KG1 (cell line): ENCODE data around the gene ACSL1.
"Not testable (repeated sequence)": the region's sequence is repeated elsewhere in the genome, so short reads cannot be mapped to it uniquely, and the experiment has no call there.

Experiments used
- DNase-seq: peaks from one replicate; lab custom pipeline; 2025; lab: John Stamatoyannopoulos, UW

Gene ACSL1

GRCh38 chr4:184790826-184791225, 34.9 kb downstream of the ACSL1 start:
- DNase-seq: no peak

DNA sequence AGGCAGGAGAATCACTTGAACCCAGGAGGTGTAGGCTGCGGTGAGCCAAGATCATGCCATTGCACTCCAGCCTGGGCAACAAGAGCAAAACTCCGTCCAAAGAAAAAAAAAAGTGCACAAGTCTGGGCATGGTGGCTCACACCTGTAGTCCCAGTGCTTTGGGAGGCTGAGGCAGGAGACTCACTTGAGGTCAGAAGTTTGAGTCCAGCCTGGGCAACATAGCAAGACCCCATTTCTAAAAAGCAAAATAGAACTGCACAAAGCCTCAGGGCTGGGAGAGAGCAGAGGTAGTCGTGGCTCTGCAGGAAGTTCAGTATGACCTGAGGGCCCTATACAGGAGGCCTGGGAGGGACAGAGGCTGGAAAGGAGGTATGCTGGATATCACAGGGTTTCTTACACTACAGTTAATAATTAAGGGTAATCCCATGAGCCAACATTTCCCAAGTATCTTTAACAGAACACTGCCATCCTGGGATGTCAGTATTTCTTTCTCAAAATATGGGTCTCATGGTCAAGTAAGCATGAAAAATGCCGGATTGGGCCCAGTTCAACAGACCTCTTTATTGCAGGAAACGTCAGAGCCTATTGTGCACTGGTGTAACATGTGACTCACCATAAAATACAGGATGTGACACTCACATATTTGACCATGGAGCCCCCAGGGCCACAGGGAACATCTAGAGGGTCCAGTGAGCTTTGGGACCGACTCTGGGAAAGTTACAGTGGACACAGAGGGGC, 37.8 kb downstream of the ACSL1 start:
- no peak for DNase-seq

DNA sequence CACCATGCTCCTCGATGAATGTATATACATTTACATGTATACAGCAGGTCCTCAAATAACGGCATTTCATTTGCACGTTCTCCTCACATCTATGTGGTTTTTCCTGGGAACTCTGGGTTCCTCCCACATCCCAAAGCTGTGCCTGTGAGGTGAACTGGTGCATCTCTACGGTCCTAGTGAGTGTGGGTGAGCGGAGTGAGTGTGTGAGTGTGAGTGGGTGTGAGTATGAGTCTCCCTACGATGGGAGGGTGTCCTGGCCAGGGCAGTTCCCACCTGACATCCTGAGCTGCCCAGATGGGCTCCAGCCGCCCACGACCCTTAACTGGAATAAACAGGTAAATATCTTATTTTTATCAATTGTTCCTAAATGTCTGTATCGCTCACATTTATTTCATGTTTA, 40.0 kb downstream of the ACSL1 start:
- no peak for DNase-seq

GRCh38 chr4:184784628-184785257, 41.0 kb downstream of the ACSL1 start:
- DNase-seq: no peak

DNA sequence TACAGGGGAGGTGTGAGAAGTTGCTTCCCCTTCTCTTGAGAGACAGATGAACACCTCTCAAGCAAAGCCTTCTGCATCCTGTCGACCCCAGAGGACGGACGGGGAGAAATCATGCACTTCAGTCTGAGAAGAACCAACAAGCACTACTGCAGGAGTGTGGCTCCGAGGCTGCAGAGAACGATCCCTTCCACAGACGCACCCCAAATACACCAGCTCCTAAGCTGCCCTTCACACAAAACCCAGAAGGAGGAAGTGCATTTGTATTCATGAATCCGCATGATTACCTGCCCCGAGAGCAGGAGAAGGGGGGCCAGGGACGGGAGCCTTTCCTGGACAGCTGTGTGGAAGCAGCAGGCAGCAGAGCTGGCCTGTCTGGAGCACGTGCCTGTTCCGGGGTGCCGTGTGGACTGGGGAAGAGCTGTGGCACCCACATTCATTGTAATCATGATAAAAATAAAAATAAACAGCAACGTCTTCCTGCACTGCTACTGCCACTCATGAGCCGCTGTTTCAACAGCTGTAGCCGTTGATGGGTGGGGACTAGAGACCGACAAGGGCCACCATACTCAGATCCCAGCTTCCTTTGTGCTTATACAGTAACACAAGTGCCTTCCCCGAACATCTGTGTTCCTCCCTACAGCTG, 42.9 kb downstream of the ACSL1 start:
- no peak for DNase-seq

DNA sequence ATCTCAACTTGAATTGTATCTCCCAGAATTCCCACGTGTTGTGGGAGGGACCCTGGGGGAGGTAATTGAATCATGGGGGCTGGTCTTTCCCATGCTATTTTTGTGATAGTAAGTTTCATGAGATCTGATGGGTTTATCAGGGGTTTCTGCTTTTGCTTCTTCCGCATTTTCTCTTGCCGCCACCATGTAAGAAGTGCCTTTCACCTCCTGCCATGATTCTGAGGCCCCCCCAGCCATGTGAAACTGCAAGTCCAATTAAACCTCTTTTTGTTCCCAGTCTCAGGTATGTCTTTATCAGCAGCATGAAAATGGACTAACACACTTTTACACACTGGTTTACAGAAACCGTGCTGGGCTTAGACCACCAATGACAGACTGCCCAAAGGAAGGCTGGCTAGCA, 46.6 kb downstream of the ACSL1 start:
- DNase-seq: not testable (repeated sequence)

GRCh38 chr4:184778325-184778724, 47.4 kb downstream of the ACSL1 start:
- DNase-seq: no peak

DNA sequence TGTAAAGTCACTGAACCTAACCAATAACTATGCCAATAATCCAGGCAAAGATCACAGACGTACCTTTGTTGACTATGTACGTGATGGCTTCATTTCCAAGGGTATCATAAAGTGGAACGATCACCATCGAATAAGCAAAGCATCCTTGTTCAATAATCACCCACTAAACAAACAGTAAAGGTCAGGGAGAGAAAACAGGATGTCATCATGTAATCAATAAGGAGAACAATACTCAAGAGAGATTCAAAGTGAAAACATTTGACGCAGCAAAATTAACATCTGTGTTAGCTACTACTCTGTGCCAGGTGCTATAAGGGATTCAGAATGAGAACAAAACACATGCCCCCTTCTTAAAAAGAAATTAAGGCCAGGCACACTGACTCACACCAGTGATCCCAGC, 48.9 kb downstream of the ACSL1 start:
- no peak for DNase-seq

- DNase-seq: no peak
These were observed 49.8 kb downstream of the ACSL1 start for GRCh38 chr4:184775854-184776555.

DNA sequence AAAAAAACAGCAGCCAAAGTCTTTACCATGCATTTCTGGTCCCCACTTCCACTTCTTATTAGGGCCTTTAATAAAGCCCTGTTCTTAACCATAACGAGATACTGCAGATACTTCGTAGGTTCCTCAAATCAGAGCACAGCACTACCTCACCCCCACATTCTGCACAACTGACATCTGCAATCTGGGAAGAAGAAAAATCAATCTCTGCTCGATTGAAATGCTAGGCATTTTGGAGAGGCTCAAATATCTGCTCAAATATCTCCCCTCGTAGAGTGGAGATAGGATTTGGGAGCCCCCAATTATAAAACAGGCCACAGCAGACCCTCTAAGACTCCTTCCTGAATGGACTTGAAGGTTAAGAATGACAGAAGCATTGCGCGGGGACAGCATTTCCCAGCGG, 51.6 kb downstream of the ACSL1 start:
- DNase-seq: no peak

DNA sequence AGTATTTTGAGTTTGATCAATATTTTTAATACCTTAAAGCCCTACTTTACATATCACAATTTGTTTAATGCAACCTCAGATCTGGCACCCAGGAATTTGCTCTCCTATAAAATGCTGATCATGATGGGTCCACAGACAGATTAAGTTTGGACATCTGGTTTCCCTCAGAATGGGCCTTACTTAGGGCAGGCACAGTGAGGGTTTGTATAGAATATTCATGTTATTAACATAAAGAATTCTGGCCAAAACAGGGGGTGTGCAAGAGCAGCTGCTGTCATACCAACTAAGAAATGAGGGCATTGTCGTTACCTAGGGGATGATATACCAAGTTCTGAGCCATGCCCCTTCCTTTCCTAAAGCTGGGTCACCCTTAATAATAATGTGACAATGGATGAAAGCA, 54.4 kb downstream of the ACSL1 start:
- no peak for DNase-seq

GRCh38 chr4:184769141-184769765, 56.5 kb downstream of the ACSL1 start:
- no peak for DNase-seq

DNA sequence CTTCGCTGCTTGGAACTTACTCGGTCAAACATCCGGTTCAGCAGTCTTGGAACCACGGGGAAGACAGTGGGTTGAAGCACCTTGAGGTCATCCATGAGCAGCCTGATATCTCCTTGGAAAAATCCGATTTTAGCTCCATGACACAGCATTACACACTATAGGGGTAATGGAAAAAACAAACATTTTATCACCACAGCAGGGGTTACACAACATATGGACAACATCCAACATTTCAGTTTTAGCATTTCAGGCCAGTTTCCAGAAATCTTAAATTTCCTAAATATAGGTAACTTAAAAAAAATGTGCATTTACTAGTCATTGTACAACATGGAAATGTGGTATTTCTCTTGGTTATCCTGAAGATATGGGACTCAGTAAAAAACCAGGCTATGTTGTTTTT, 57.5 kb downstream of the ACSL1 start:
- no peak for DNase-seq

DNA sequence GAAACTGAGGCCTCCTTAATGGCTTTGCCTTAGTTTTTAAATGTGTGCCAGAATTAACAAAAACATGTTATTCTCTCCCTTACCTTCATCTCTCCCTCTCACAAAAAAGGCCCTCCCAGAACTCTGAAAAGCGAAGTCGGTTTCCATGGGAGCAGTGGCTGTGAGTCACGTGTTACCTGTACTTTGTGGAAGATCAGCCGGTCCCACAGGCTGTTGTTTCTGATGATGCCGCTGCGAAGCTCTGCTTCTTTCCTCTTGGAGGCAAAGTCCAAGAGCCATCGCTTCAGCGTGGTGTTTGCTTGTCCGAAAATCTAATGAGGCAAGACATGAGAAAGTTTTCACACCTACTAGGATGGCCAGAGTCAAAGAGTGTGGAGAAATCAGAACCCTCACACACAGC, 59.3 kb downstream of the ACSL1 start:
- DNase-seq: no peak

DNA sequence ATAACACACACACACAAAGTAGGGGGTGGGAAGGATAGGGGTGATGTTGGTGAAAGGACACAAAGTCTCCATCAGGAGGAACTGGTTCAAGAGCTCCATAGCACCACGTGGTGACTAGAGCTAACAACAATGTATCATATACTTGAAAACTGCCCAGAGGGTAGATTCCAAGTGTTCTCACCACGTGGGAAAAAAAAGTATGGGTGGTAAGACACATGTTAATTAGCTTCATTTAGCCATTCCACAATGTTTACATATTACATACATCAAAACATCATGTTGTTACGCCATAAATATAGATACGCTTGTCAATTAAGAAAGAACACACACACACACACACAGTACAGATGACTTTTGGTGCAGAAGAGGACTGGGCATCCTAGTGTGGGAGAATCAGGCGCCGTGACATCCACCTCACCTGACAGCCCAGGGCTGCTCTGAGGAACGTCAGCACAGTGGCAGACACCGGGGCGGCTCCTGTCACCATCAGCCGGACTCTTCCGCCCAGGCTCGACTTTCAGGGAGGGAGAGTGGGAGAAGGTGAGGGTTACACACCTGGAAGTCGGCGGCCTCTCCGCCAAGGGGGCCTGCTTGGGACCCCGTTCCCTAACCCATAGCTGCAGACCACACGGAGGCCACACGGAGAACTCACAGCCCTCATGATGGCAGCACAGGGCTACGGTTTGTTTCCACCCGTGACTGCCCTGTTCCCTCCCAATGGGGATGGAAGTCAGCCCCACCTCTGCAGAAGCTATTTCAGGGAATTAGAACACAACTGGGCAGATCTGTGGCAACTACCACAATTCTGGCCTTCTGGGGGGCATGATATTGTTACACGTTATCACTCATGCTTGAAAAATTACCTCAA, 60.1 kb downstream of the ACSL1 start:
- DNase-seq: no peak

- no peak for DNase-seq
These were observed 61.2 kb downstream of the ACSL1 start for GRCh38 chr4:184764601-184765000.

DNA sequence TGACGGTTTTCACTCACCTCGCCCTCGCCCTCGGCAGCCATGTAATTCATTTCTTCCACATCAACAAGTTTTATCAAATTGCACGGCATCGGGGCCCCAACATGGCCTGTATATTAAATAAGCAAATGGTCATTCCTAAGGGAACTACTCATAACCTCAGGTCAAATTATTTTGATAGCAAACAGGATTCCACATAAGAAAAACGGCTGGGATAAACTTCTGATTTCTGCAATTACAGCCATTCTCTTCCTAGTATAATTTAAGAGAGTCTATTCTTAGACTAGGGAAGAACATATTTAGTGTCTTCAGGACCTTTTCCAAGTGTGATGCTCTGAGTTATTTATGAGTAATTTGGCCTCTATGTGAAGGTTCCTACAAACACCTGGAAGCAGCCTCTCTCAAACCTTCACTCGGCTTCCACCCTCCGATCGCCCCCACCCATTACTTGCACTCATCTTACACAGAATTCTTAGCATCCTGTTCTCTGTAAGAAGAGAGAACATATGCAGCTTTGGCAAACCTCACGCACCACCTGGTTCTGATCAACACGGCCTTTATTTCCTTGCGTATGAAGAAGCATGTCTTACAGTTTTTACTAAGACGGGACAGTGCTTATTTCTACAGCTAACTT, 62.5 kb downstream of the ACSL1 start:
- DNase-seq: no peak

DNA sequence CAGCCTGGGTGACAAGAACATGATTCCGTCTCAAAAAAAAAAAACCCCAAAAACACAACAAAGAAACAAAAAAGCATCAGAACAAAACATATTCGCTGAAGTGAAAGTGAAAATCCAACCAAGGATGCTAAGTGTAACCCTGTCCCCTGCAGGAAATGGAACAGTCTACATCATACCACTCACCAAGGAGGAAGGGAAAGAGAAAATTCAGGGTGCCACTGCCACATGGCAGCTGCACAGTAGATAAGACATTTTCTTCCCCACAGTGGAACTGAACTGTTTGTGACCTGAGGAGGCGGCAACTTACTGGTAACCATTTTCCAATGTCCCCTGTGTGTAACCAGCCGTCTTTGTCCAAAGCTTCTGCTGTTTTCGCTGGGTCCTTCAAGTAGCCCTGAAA, 63.7 kb downstream of the ACSL1 start:
- DNase-seq: no peak

DNA sequence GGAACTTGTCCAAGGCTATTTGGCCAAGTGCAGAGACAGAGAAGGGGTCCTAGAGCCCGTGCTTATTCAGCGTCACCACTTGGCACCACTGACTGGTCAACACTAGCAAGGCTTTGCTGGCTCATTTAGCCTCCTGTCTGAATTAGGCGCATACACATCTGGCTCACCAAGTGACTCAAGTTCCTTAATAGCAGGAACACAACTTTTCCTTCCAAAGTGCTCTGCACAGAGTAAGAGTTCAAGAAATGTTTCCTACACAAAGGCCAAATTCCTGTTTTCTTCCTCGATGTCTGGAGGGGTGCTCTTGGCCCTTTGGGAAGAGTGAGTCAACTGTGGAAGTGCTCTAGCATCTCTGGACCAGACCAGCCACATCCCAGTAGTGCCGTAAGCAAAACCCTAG, 65.1 kb downstream of the ACSL1 start:
- no peak for DNase-seq

DNA sequence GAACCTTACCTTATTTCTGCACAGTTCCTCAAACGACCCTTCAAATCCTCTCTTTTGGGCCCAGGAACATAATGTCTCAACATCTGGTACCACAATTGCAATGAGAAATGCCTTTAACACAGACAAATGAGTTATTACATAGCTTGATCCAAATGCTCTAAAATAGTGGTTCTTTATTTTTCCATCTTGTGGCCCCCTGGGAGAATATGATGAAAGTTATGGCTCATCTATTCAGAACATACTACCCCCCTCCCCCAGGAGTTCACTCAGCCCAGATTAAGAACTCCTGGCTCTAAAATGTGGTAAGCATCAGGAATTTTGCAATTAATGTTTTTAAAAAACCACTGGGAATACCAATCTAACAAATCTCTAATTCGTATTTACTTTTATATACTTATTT, 68.0 kb downstream of the ACSL1 start:
- no peak for DNase-seq

- no peak for DNase-seq
These were observed 69.4 kb downstream of the ACSL1 start for GRCh38 chr4:184756399-184756798.
